Measurements from ENCODE around the gene PUM1. TPM values are rescaled to one million over a fixed set of nuclear protein-coding genes. Genes with fewer than 3 reads are reported as not detected.

Gene PUM1
- total and polyA plus RNA-seq, 2 of the 8 experiments (the other 6 are each of a cell fraction or from before 2014, with no cell fraction given): 122 to 177 TPM

DNA sequence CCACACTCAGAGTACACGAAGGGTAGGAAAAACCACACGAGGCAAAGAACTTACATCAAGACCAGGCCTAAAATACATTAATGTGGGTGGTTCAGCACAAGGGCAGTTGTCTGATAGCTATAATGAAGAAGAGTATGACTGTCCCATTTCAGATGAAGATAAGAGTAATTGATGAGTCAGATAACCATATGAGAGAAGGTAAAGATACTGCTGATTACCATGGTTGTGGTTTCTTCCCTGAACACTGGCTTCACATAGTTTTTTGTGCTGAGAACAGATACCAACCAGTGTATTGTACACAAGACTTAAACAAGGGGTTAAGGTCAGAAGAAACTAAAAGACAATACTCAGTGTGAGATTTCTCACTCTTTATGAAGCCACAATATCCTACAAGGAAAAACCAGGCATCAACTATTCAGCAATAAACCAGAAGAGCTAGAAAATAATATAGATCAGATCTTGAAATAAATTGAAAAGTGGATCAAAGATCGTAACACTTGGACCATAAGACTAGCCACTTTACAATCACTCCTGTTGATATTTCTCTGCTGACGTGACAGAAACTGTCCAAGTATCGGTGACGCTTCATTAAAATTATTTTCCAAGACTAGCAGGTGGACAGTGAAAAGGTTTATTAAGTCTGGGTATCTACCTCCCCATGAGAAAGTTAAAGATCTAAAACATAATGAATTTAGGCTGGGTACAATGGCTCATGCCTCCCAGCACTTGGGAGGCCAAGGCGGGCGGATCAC lies 28.6 kb downstream of the PUM1 start:
- Histone ChIP-seq H2BK15ac (ENCODE audit: low read length) (no peak overlapping the region), H3K18ac (ENCODE audit: extremely low read depth, low read length) (no peak overlapping the region), H3K79me2 (ENCODE audit: control insufficient read depth in 1 of 2, insufficient read depth in 2 of 2, low read length in 2 of 2) (peaks cover 67 to 99% of the 10 kb centered on the region in 2 experiments), H3K79me1 (ENCODE audit: low read depth, low read length) (peaks cover 5% of the 10 kb centered on the region), H4K5ac (ENCODE audit: insufficient read length, low read depth, low read length) (no peak overlapping the region), H2BK120ac (replicated peaks; ENCODE audit: low read depth, low read length) (no peak overlapping the region), H2BK12ac (ENCODE audit: low read depth, low read length) (no peak overlapping the region), H3K9me3 (ENCODE audit: insufficient read depth in 2 of 2, low read depth in 1 of 2, low read length in 1 of 2) (no peaks in the 10 kb centered on the region), H4K20me1 (replicated peaks in 1 of 2; ENCODE audit: control insufficient read depth in 1 of 2, insufficient read depth in 2 of 2, low read length in 2 of 2) (peaks cover 26 to 31% of the 10 kb centered on the region in 2 experiments), H3K4me3 (ENCODE audit: extremely low read depth in 1 of 4, insufficient read depth in 2 of 4, low read depth in 3 of 4, low read length in 4 of 4) (no peak overlapping the region), H2BK20ac (ENCODE audit: low read length) (no peak overlapping the region), H3K27me3 (replicated peaks in 1 of 4; ENCODE audit: control insufficient read depth in 3 of 4, extremely low read depth in 1 of 4, insufficient read depth in 3 of 4, low read length in 3 of 4) (no peaks in the 10 kb centered on the region), H2AFZ (ENCODE audit: low read length) (no peak overlapping the region), H3K56ac (replicated peaks; ENCODE audit: insufficient read length, low read depth, low read length) (no peak overlapping the region), H3K23ac (ENCODE audit: insufficient read length) (no peak overlapping the region), H3K9ac (replicated peaks in 1 of 4; ENCODE audit: extremely low read depth in 1 of 4, low read depth in 3 of 4, low read length in 3 of 4) (no peak overlapping the region), H3K4me2 (ENCODE audit: insufficient read depth in 1 of 2, low read depth in 2 of 2, low read length in 2 of 2) (no peak overlapping the region), H3K36me3 (ENCODE audit: control insufficient read depth in 2 of 4, insufficient read depth in 4 of 4, low read length in 3 of 4) (peaks cover 0 to 19% (median 2%) of the 10 kb centered on the region in 4 experiments; a peak in 3 of 8 replicates), H3K27ac (ENCODE audit: low read depth, low read length) (no peak overlapping the region; the same call in 1 of the 2 replicates), H4K8ac (ENCODE audit: extremely low read depth, insufficient read depth, low read length) (no peak overlapping the region), H2AK5ac (ENCODE audit: low read depth, low read length) (no peak overlapping the region), H3K4me1 (replicated peaks in 1 of 4; ENCODE audit: control insufficient read depth in 3 of 4, insufficient read depth in 4 of 4, low read length in 3 of 4) (peaks cover 0 to 7% (median under 1%) of the 10 kb centered on the region in 4 experiments; a peak in 1 of 7 replicates), H3K14ac (ENCODE audit: insufficient read length) (no peak overlapping the region), H2BK5ac (ENCODE audit: low read depth, low read length) (0 out of 2 replicates have a peak overlapping the region, but pooled peaks have one; percentile 31), H3K4ac (replicated peaks; ENCODE audit: insufficient read length, low read depth, low read length) (no peak overlapping the region), H3K23me2 (ENCODE audit: low read depth, low read length) (no peaks in the 10 kb centered on the region), H4K91ac (replicated peaks; ENCODE audit: insufficient read length, low read length) (no peak overlapping the region)
- DNase-seq (ENCODE audit: low read depth in 1 of 2, low spot score in 2 of 2) (no peak), FAIRE-seq (no peak)
- WGBS, 2 experiments (ENCODE audit: extremely low coverage in 1 of 2, insufficient coverage in 1 of 2, insufficient read length in 1 of 2, insufficient replicate concordance in 2 of 2, low coverage in 1 of 2, low lambda C conversion rate in 2 of 2, missing lambda C conversion rate in 1 of 2): 91% methylated on average over 8 of the region's 8 CpGs; no CpG with 5 or more reads in 1 of the 2 experiments
- CTCF ChIA-PET (ENCODE audit: partially characterized antibody): interaction anchor here (1.1 kb wide), 1 partner anchor 12 kb away, joined by 5 read pairs; no protein-coding TSS in a partner anchor
- POLR2A ChIA-PET (ENCODE audit: partially characterized antibody): interaction anchor here (1.1 to 3.3 kb wide), 4 partner anchors 12 to 85 kb away, joined by 3 to 12 read pairs (median 4); partner anchors contain the start of gene PUM1
- TF ChIP-seq JUN (IDR thresholded peaks at IDR 0.05; ENCODE audit: low read depth, low read length) (no peak), PHF8 (conservative IDR thresholded peaks at IDR 0.05; ENCODE audit: low read depth, low read length) (no peak), FOSL1 (IDR thresholded peaks at IDR 0.05; ENCODE audit: insufficient read depth, low read depth, low read length) (no peak), EZH2 (IDR thresholded peaks at IDR 0.05; ENCODE audit: low read depth, low read length, severe bottlenecking) (no peak), SAP30 (IDR thresholded peaks at IDR 0.05; ENCODE audit: insufficient read depth, insufficient replicate concordance, low read length) (no peak), RBBP5 (IDR thresholded peaks at IDR 0.05; ENCODE audit: borderline replicate concordance, low read depth, low read length) (no peak)

All from H1 (cell line).